K562 (cell line): Measurements from ENCODE around the gene NPS. TPM values are rescaled to one million over a fixed set of nuclear protein-coding genes. Genes with fewer than 3 reads are reported as not detected.

Experiments
- ATAC-seq: fragments of 200-7000 bp; cut with Tn5 transposase; 3 replicates; pipeline ENCODE4 v1.9.1; 2020; ENCODE audit warnings: moderate library complexity
- BruUV-seq: library from RNA; stranded (reverse); fragments of 400-500 nt; replicated peaks from 2 replicates; lab custom pipeline; 2021; lab: Mats Ljungman, UMichigan
- CTCF ChIA-PET: fragments of 300-600 bp; formaldehyde crosslinking; extraction: SDS; loops from one replicate; lab custom pipeline; 2021; ENCODE audit warnings: low intra/inter-chr PET ratio; lab: Yijun Ruan, JAX
- POLR2A ChIA-PET: fragments of 300-600, 350-650 bp; sonication (Branson Sonifier 250); formaldehyde crosslinking; extraction: SDS; loops from one replicate; lab custom pipeline; 2021; ENCODE audit warnings: antibody characterized with exemption, inconsistent platforms; lab: Yijun Ruan, JAX
- DNase-seq, 4 experiments: peaks; one replicate each; pipeline versions ENCODE4 v3.0.0 to v3.0.0-alpha.2; 2011 to 2018; ENCODE audit warnings: low spot score in 3 of 4, mixed read lengths in 3 of 4; ENCODE audit errors: extremely low read depth in 1 of 4
- FAIRE-seq: peaks from 2 replicates; lab custom pipeline; 2011; peaks lifted over from hg19 to GRCh38; lab: Jason Lieb, UNC
- H2AFZ ChIP-seq: 2 replicates; pipeline ENCODE4 v1.6.0; 2011; ENCODE audit warnings: low read depth, low read length, control low read depth, inconsistent platforms
- H3K27ac ChIP-seq: fragments of 200-600 bp; 3 replicates; pipeline ENCODE4 v1.8.0; 2011; ENCODE audit warnings: low read depth, mild to moderate bottlenecking, control low read depth, inconsistent platforms, low read length, moderate library complexity, mixed read lengths; ENCODE audit errors: extremely low read depth
- H3K27me3 ChIP-seq, 2 experiments: fragments of 300-600 bp in 1 of 2; 2 replicates in 1 of 2; 3 replicates in 1 of 2; pipeline versions ENCODE4 v1.6.0 to v1.8.0; 2011; ENCODE audit warnings: inconsistent platforms in 2 of 2, low read length in 2 of 2, mild to moderate bottlenecking in 1 of 2, mixed read lengths in 1 of 2, moderate library complexity in 1 of 2; ENCODE audit not compliant: control insufficient read depth in 2 of 2, insufficient read depth in 2 of 2
- H3K36me3 ChIP-seq: fragments of 300-600 bp; 3 replicates; pipeline ENCODE4 v1.8.0; 2011; ENCODE audit warnings: mild to moderate bottlenecking, low read length, inconsistent platforms; ENCODE audit not compliant: control insufficient read depth, insufficient read depth
- H3K4me1 ChIP-seq, 2 experiments: fragments of 200-600 bp in 1 of 2; replicated peaks in 1 of 2; 2 replicates in 1 of 2; 3 replicates in 1 of 2; pipeline versions ENCODE4 v1.5.1 to v1.8.0; 2011; ENCODE audit warnings: inconsistent platforms in 2 of 2, low read length in 2 of 2, mild to moderate bottlenecking in 1 of 2, mixed read lengths in 1 of 2, moderate library complexity in 1 of 2; ENCODE audit not compliant: control insufficient read depth in 2 of 2, insufficient read depth in 2 of 2
- H3K4me2 ChIP-seq: 2 replicates; pipeline ENCODE4 v1.6.1; 2011; ENCODE audit warnings: low read length, control low read depth, inconsistent platforms, mixed read lengths; ENCODE audit not compliant: insufficient read depth
- H3K4me3 ChIP-seq: fragments of 200-600 bp; sonication (generic), shearing (Covaris generic); 2 replicates; pipeline ENCODE4 v1.5.1; 2016; ENCODE audit warnings: control low read depth, inconsistent platforms
- H3K79me2 ChIP-seq: fragments of 200-600 bp; 3 replicates; pipeline ENCODE4 v1.8.0; 2011; ENCODE audit warnings: low read length, inconsistent platforms; ENCODE audit not compliant: control insufficient read depth, insufficient read depth
- H3K9ac ChIP-seq, 2 experiments: 2 replicates each; pipeline versions ENCODE4 v1.6.0 to v1.6.1; 2011; ENCODE audit warnings: low read depth in 2 of 2, low read length in 2 of 2, control low read depth in 1 of 2, inconsistent platforms in 1 of 2, mild to moderate bottlenecking in 1 of 2, mixed read lengths in 1 of 2; ENCODE audit not compliant: insufficient read depth in 1 of 2
- H3K9me1 ChIP-seq: one replicate; pipeline ENCODE4 v1.6.0; 2011; ENCODE audit warnings: inconsistent platforms, mild to moderate bottlenecking, low read length, moderate library complexity; ENCODE audit not compliant: control insufficient read depth, insufficient read depth
- H3K9me3 ChIP-seq: replicated peaks from 2 replicates; pipeline ENCODE4 v1.5.1; 2011; ENCODE audit warnings: low read depth, low read length, inconsistent platforms; ENCODE audit not compliant: control insufficient read depth, insufficient read depth
- H4K20me1 ChIP-seq: replicated peaks from 2 replicates; pipeline ENCODE4 v1.6.1; 2011; ENCODE audit warnings: low read length, inconsistent platforms, mixed read lengths; ENCODE audit not compliant: control insufficient read depth, insufficient read depth
- CC2D1A ChIP-seq: fragments of 450-650 bp; IDR thresholded peaks from 2 replicates; pipeline ENCODE4 v1.6.1; 2017; ENCODE audit warnings: mild to moderate bottlenecking
- ESRRA ChIP-seq: fragments of 450-650 bp; IDR thresholded peaks from 2 replicates; pipeline ENCODE4 v1.6.1; 2014; ENCODE audit warnings: low read depth, mild to moderate bottlenecking, moderate library complexity, borderline replicate concordance
- FIP1L1 ChIP-seq: fragments of 200-400 bp; formaldehyde crosslinking; IDR thresholded peaks from 2 replicates; pipeline ENCODE4 v1.6.1; 2018; ENCODE audit warnings: mild to moderate bottlenecking, low read depth, low read length; ENCODE audit not compliant: poor library complexity, severe bottlenecking
- GABPB1 ChIP-seq: sonication (generic); formaldehyde crosslinking; IDR thresholded peaks from 2 replicates; pipeline ENCODE4 v1.8.0; 2022; ENCODE audit warnings: mild to moderate bottlenecking, missing genetic modification reagents
- KLF13 ChIP-seq: fragments of 450-650 bp; IDR thresholded peaks from 2 replicates; pipeline ENCODE4 v1.6.1; 2016; ENCODE audit warnings: missing genetic modification characterization, low read depth, mild to moderate bottlenecking, missing compliant biosample characterization, moderate library complexity, borderline replicate concordance
- NR3C1 ChIP-seq: sonication (generic); formaldehyde crosslinking; IDR thresholded peaks from 2 replicates; pipeline ENCODE4 v1.8.1; 2022; ENCODE audit warnings: missing genetic modification reagents
- RFX5 ChIP-seq: IDR thresholded peaks from 2 replicates; pipeline ENCODE4 v1.6.1; 2011; ENCODE audit warnings: low read depth, mild to moderate bottlenecking, improper control_type of control experiment, low read length
- SIX5 ChIP-seq, 2 experiments: IDR thresholded peaks; 2 replicates each; pipeline ENCODE4 v1.6.1; 2011; ENCODE audit warnings: low read length in 2 of 2, borderline replicate concordance in 1 of 2, low read depth in 1 of 2, mild to moderate bottlenecking in 1 of 2, moderate library complexity in 1 of 2; ENCODE audit not compliant: insufficient read depth in 1 of 2
- SNRNP70 ChIP-seq: fragments of 200-400 bp; formaldehyde crosslinking; optimal IDR thresholded peaks from 2 replicates; pipeline ENCODE3; 2017; ENCODE audit warnings: low read depth, low read length
- THRAP3 ChIP-seq: fragments of 450-650 bp; IDR thresholded peaks from 2 replicates; pipeline ENCODE4 v1.6.1; 2016; ENCODE audit warnings: mild to moderate bottlenecking, inconsistent platforms, borderline replicate concordance
- TRIM28 ChIP-seq: fragments of 450-650 bp; IDR thresholded peaks from 2 replicates; pipeline ENCODE4 v1.6.1; 2017
- ZFP1 ChIP-seq: fragments of 450-650 bp; formaldehyde crosslinking; IDR thresholded peaks from 2 replicates; pipeline ENCODE4 v1.4.0; 2020; ENCODE audit warnings: mild to moderate bottlenecking, mixed read lengths
- ZNF124 ChIP-seq: sonication (generic); formaldehyde crosslinking; IDR thresholded peaks from 2 replicates; pipeline ENCODE4 v1.8.1; 2022; ENCODE audit warnings: missing genetic modification reagents
- ZNF133 ChIP-seq: fragments of 250-450 bp; sonication (Bioruptor Pico); IDR thresholded peaks from 2 replicates; pipeline ENCODE4 v1.4.0; 2020; ENCODE audit warnings: mild to moderate bottlenecking
- ZNF23 ChIP-seq: fragments of 250-450 bp; sonication (Bioruptor Pico); IDR thresholded peaks from 2 replicates; pipeline ENCODE4 v1.4.0; 2020; ENCODE audit warnings: mild to moderate bottlenecking
- WGBS: fragments of 100-300 bp; shearing (Covaris generic); methylation state at CpG from one replicate; pipeline ENCODE4 v1.1.6; 2016; ENCODE audit warnings: low coverage, mixed read lengths; ENCODE audit not compliant: insufficient coverage; ENCODE audit errors: missing lambda C conversion rate; 5-methylcytosine and 5-hydroxymethylcytosine counted together
- in situ Hi-C: fragments of 300-500 bp; cut with MboI; formaldehyde crosslinking; loops from 4 replicates; pipeline ENCODE4 v1.15.0; 2018; ENCODE audit warnings: inconsistent platforms, mixed read lengths
- intact Hi-C: fragments of 100-400 bp; cut with micrococcal nuclease; formaldehyde crosslinking; loops from 2 replicates; pipeline ENCODE4 v1.14.2; 2022
- polyA plus RNA-seq, 8 experiments: library from polyadenylated mRNA; depleted of rRNA in 4 of 8; stranded (reverse) in 5 of 8; unstranded in 3 of 8; fragments of >200 nt; fragmentation: Nextera tagmentation in 2 of 8; fragmentation: Illumina TruSeq in 1 of 8; extraction: Ambion mirVana in 2 of 8; extraction: Trizol in 1 of 8; gene quantifications; 2 replicates each; pipeline versions ENCODE4 v1.2.1 to v1.2.3, GENCODE V29; 2011 to 2014; ENCODE audit warnings: inconsistent platforms in 1 of 8, missing spikeins in 1 of 8
- total RNA-seq, 7 experiments: library from RNA; depleted of rRNA in 6 of 7; stranded (reverse); fragments of >200 nt in 6 of 7; fragmentation: Illumina TruSeq in 2 of 7; extraction: Trizol in 2 of 7; gene quantifications; 2 replicates each; pipeline versions ENCODE4 v1.2.1 to v1.2.3, GENCODE V29; 2011 to 2021; ENCODE audit warnings: low replicate concordance in 1 of 7
- TF ChIP-seq, protein P1 (sequence below): sonication (generic); formaldehyde crosslinking; IDR thresholded peaks from 2 replicates; pipeline ENCODE4 v1.8.1; 2022; ENCODE audit warnings: missing genetic modification reagents
- TF ChIP-seq, protein P2 (sequence below): fragments of 250-450 bp; sonication (Bioruptor Pico); IDR thresholded peaks from 2 replicates; pipeline ENCODE4 v1.5.0; 2020; ENCODE audit warnings: mild to moderate bottlenecking, borderline replicate concordance
- TF ChIP-seq, protein P3 (sequence below): fragments of 250-450 bp; sonication (Bioruptor Pico); IDR thresholded peaks from 2 replicates; pipeline ENCODE4 v1.8.0; 2022; ENCODE audit warnings: moderate library complexity, mild to moderate bottlenecking, inconsistent platforms
- TF ChIP-seq, protein P4 (sequence below): fragments of 450-650 bp; formaldehyde crosslinking; IDR thresholded peaks from 2 replicates; pipeline ENCODE4 v1.4.0; 2020; ENCODE audit warnings: mild to moderate bottlenecking, mixed read lengths

Gene NPS
- total and polyA plus RNA-seq, 9 of the 15 experiments (the other 6 are each of a cell fraction or from before 2014, with no cell fraction given) = not detected

DNA sequence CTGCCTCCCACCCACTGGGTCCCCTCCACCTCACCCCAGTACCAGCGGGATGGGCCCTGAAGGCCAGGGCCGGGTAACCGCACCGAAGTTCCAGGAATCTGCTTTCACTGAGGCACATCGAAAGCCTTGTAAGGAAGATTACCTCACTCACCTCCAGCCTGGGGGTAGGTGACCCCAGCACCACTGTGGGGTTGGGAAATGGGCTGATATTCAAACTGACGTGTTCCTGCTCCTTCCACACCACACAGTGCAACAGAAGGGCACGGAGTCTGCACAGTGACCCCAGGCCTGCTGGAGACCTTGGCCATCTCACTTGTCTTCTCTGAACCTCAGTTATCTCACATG, 29.8 kb downstream of the NPS start:
- DNase-seq (no peak), FAIRE-seq (no peak), ATAC-seq (no peak)
- intact Hi-C loops = no loop called here
- H3K27ac ChIP-seq = no peak overlapping the region
- WGBS = 6% methylated on average over 7 of the region's 7 CpGs
- no peaks in the 10 kb centered on the region for H3K4me1 ChIP-seq
- H3K9me1 ChIP-seq = no peaks in the 10 kb centered on the region
- POLR2A ChIA-PET = no interaction called here
- no peak overlapping the region for H2AFZ ChIP-seq
- no peaks in the 10 kb centered on the region for H3K27me3 ChIP-seq
- H3K79me2 ChIP-seq = no peaks in the 10 kb centered on the region
- CTCF ChIA-PET = no interaction called here
- no peak overlapping the region for H3K4me2 ChIP-seq
- no peak overlapping the region for H3K4me3 ChIP-seq
- in situ Hi-C loops = no loop called here
- BruUV-seq = no TSS peak
- H3K9me3 ChIP-seq = no peaks in the 10 kb centered on the region
- H3K36me3 ChIP-seq = no peaks in the 10 kb centered on the region
- H3K9ac ChIP-seq = no peak overlapping the region
- H4K20me1 ChIP-seq = no peaks in the 10 kb centered on the region
- TF ChIP-seq ZFP1 (CRISPR knock-in tag) (no peak), THRAP3 (no peak), ZNF133 (CRISPR knock-in tag) (no peak), RFX5 (no peak), TRIM28 (no peak), ZNF124 (CRISPR knock-in tag) (no peak), SIX5 (IDR thresholded peaks at IDR 0.05; ENCODE audit: borderline replicate concordance in 1 of 2, insufficient read depth in 1 of 2, low read depth in 1 of 2, low read length in 2 of 2) (no peak), ZNF23 (CRISPR knock-in tag) (no peak), SNRNP70 (no peak), KLF13 (tag) (no peak), FIP1L1 (no peak), NR3C1 (CRISPR knock-in tag) (no peak), CC2D1A (no peak), GABPB1 (CRISPR knock-in tag) (no peak), ESRRA (no peak)
- TF ChIP-seq, protein P1, sequence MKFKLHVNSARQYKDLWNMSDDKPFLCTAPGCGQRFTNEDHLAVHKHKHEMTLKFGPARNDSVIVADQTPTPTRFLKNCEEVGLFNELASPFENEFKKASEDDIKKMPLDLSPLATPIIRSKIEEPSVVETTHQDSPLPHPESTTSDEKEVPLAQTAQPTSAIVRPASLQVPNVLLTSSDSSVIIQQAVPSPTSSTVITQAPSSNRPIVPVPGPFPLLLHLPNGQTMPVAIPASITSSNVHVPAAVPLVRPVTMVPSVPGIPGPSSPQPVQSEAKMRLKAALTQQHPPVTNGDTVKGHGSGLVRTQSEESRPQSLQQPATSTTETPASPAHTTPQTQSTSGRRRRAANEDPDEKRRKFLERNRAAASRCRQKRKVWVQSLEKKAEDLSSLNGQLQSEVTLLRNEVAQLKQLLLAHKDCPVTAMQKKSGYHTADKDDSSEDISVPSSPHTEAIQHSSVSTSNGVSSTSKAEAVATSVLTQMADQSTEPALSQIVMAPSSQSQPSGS (CRISPR knock-in tag) = no peak
- TF ChIP-seq, protein P2, sequence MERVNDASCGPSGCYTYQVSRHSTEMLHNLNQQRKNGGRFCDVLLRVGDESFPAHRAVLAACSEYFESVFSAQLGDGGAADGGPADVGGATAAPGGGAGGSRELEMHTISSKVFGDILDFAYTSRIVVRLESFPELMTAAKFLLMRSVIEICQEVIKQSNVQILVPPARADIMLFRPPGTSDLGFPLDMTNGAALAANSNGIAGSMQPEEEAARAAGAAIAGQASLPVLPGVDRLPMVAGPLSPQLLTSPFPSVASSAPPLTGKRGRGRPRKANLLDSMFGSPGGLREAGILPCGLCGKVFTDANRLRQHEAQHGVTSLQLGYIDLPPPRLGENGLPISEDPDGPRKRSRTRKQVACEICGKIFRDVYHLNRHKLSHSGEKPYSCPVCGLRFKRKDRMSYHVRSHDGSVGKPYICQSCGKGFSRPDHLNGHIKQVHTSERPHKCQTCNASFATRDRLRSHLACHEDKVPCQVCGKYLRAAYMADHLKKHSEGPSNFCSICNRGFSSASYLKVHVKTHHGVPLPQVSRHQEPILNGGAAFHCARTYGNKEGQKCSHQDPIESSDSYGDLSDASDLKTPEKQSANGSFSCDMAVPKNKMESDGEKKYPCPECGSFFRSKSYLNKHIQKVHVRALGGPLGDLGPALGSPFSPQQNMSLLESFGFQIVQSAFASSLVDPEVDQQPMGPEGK (CRISPR knock-in tag) = no peak
- TF ChIP-seq, protein P3, sequence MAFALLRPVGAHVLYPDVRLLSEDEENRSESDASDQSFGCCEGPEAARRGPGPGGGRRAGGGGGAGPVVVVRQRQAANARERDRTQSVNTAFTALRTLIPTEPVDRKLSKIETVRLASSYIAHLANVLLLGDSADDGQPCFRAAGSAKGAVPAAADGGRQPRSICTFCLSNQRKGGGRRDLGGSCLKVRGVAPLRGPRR (CRISPR knock-in tag) = no peak
- TF ChIP-seq, protein P4, sequence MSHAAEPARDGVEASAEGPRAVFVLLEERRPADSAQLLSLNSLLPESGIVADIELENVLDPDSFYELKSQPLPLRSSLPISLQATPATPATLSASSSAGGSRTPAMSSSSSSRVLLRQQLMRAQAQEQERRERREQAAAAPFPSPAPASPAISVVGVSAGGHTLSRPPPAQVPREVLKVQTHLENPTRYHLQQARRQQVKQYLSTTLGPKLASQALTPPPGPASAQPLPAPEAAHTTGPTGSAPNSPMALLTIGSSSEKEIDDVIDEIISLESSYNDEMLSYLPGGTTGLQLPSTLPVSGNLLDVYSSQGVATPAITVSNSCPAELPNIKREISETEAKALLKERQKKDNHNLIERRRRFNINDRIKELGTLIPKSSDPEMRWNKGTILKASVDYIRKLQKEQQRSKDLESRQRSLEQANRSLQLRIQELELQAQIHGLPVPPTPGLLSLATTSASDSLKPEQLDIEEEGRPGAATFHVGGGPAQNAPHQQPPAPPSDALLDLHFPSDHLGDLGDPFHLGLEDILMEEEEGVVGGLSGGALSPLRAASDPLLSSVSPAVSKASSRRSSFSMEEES (CRISPR knock-in tag) = no peak
